GM21390 (cell line): ENCODE data around the gene ATG14.

ENCODE experiments used
- ATAC-seq: cut with Tn5 transposase; IDR thresholded peaks from one replicate; pipeline ENCODE4 v1.9.1; 2021; ENCODE audit not compliant: unreplicated experiment

Gene ATG14

GRCh38 chr14:55323910-55324309 is 87.7 kb downstream of the ATG14 start:
- ATAC-seq, result no peak

- no peak for ATAC-seq
These were observed 92.9 kb downstream of the ATG14 start for GRCh38 chr14:55318694-55319093.

GRCh38 chr14:55317542-55318306 is 93.9 kb downstream of the ATG14 start:
- ATAC-seq, result no peak

- no peak for ATAC-seq
These were observed 95.1 kb downstream of the ATG14 start for GRCh38 chr14:55316564-55316963.
